OCI-LY7 (cell line): ENCODE results near the gene ZFP36L1. TPM values are rescaled to one million over a fixed set of nuclear protein-coding genes. Genes with fewer than 3 reads are reported as not detected.
A peak's percentile ranks its signal among the peaks of the same experiment; 100 is the strongest.

Experiments used
- BruUV-seq: library from RNA; stranded (reverse); fragments of 400-500 nt; replicated peaks from 2 replicates; lab custom pipeline; 2021; lab: Mats Ljungman, UMichigan
- CTCF ChIA-PET: fragments of 300-600 bp; sonication (Branson Sonifier 250); formaldehyde crosslinking; loops from one replicate; lab custom pipeline; 2022; ENCODE audit warnings: antibody characterized with exemption; ENCODE audit not compliant: unreplicated experiment; lab: Charles Lee
- POLR2A ChIA-PET: fragments of 300-600 bp; sonication (Branson Sonifier 250); formaldehyde crosslinking; loops from one replicate; lab custom pipeline; 2022; ENCODE audit warnings: antibody characterized with exemption; lab: Charles Lee
- DNase-seq: peaks from one replicate; pipeline ENCODE4 v3.0.0-alpha.2; 2015; ENCODE audit warnings: low spot score
- H2AFZ ChIP-seq: fragments of 200-600 bp; sonication (generic), shearing (Covaris generic); 2 replicates; pipeline ENCODE4 v1.6.1; 2014; ENCODE audit warnings: mild to moderate bottlenecking, antibody characterized with exemption, low read length, moderate library complexity
- H3K27ac ChIP-seq: fragments of 200-600 bp; sonication (generic); 2 replicates; pipeline ENCODE4 v1.5.1; 2014; ENCODE audit warnings: mixed run types, low read depth, mild to moderate bottlenecking, moderate library complexity, low read length, inconsistent platforms; ENCODE audit not compliant: poor library complexity, severe bottlenecking
- H3K36me3 ChIP-seq: fragments of 200-600 bp; sonication (generic); 2 replicates; pipeline ENCODE4 v1.6.1; 2014; ENCODE audit warnings: mild to moderate bottlenecking, antibody characterized with exemption, low read length, moderate library complexity, mixed read lengths; ENCODE audit not compliant: insufficient read depth
- H3K4me1 ChIP-seq: fragments of 200-600 bp; sonication (generic); 2 replicates; pipeline ENCODE4 v1.5.1; 2014; ENCODE audit warnings: mild to moderate bottlenecking, low read length; ENCODE audit not compliant: insufficient read depth, poor library complexity, severe bottlenecking
- H3K4me2 ChIP-seq: fragments of 200-600 bp; sonication (generic); 2 replicates; pipeline ENCODE4 v1.6.1; 2014; ENCODE audit warnings: mild to moderate bottlenecking, low read length
- H3K4me3 ChIP-seq: fragments of 200-600 bp; sonication (generic); 2 replicates; pipeline ENCODE4 v1.5.1; 2014; ENCODE audit warnings: mild to moderate bottlenecking, low read depth, low read length; ENCODE audit not compliant: poor library complexity, severe bottlenecking
- H3K79me2 ChIP-seq: fragments of 200-600 bp; sonication (generic); 2 replicates; pipeline ENCODE4 v1.6.1; 2016; ENCODE audit warnings: low read depth, mild to moderate bottlenecking, low read length, moderate library complexity, mixed read lengths; ENCODE audit not compliant: insufficient read depth
- H3K9me2 ChIP-seq: fragments of 200-600 bp; sonication (generic); 2 replicates; pipeline ENCODE4 v1.6.1; 2016; ENCODE audit warnings: mild to moderate bottlenecking, low read length, mixed read lengths; ENCODE audit not compliant: insufficient read depth
- H3K9me3 ChIP-seq: fragments of 200-600 bp; sonication (generic); 2 replicates; pipeline ENCODE4 v1.6.1; 2014; ENCODE audit warnings: mild to moderate bottlenecking, mixed run types, low read length, mixed read lengths
- H4K20me1 ChIP-seq: fragments of 200-600 bp; sonication (generic); 2 replicates; pipeline ENCODE4 v1.6.1; 2014; ENCODE audit warnings: mild to moderate bottlenecking, antibody characterized with exemption, low read length, moderate library complexity, mixed read lengths; ENCODE audit not compliant: insufficient read depth
- CTCF ChIP-seq: fragments of 200-600 bp; sonication (generic); conservative IDR thresholded peaks from 2 replicates; pipeline ENCODE4 v1.5.1; 2014; ENCODE audit warnings: mild to moderate bottlenecking, antibody characterized with exemption, low read length, moderate library complexity, mixed read lengths
- EZH2phosphoT487 ChIP-seq: fragments of 200-600 bp; sonication (generic); IDR thresholded peaks from 2 replicates; pipeline ENCODE4 v1.6.1; 2018; ENCODE audit warnings: low read depth, borderline replicate concordance, mild to moderate bottlenecking, mixed run types, antibody characterized with exemption, low read length, moderate library complexity, mixed read lengths
- intact Hi-C: fragments of 100-400 bp; cut with micrococcal nuclease; formaldehyde crosslinking; loops from one replicate; pipeline ENCODE4 v1.10.0; 2022; ENCODE audit not compliant: unreplicated experiment
- total RNA-seq, 2 experiments: library from RNA; depleted of rRNA in 1 of 2; stranded (reverse); fragments of >200 nt in 1 of 2; shearing (Covaris generic) in 1 of 2; gene quantifications; 2 replicates each; pipeline ENCODE4 v1.2.3, GENCODE V29; 2014 to 2022

Gene ZFP36L1
- total RNA-seq, 2 experiments from 2014 or later: 24.2 to 57.0 TPM

GRCh38 chr14:68747393-68747792 is 45.5 kb downstream of the ZFP36L1 start:
- Histone ChIP-seq H3K9me3 (no peaks in the 10 kb centered on the region), H4K20me1 (no peaks in the 10 kb centered on the region), H3K4me3 (no peak overlapping the region), H3K27ac (no peak overlapping the region), H3K4me1 (peaks cover 10% of the 10 kb centered on the region), H3K4me2 (no peak overlapping the region), H2AFZ (no peak overlapping the region), H3K9me2 (no peaks in the 10 kb centered on the region), H3K79me2 (no peaks in the 10 kb centered on the region), H3K36me3 (no peaks in the 10 kb centered on the region)
- intact Hi-C loops: no loop called here
- ChIA-PET POLR2A (no interaction called here), CTCF (no interaction called here)
- no peak for DNase-seq
- BruUV-seq: no TSS peak
- TF ChIP-seq EZH2phosphoT487 (no peak), CTCF (no peak)

- no TSS peak for BruUV-seq
- CTCF ChIA-PET: no interaction called here
- Histone ChIP-seq H3K36me3 (no peaks in the 10 kb centered on the region), H3K9me2 (no peaks in the 10 kb centered on the region), H3K79me2 (no peaks in the 10 kb centered on the region), H3K9me3 (peaks cover 5% of the 10 kb centered on the region; the same call in 1 of the 2 replicates), H3K4me1 (peaks cover 25% of the 10 kb centered on the region), H2AFZ (no peak overlapping the region), H3K4me2 (no peak overlapping the region), H3K4me3 (no peak overlapping the region), H3K27ac (no peak overlapping the region), H4K20me1 (no peaks in the 10 kb centered on the region)
- POLR2A ChIA-PET: interaction anchor here (1.5 kb wide), 1 partner anchor 12 kb away, joined by 6 read pairs; no protein-coding TSS in a partner anchor
- TF ChIP-seq CTCF (no peak), EZH2phosphoT487 (no peak)
- intact Hi-C loops: no loop called here
- no peak for DNase-seq
Measured at GRCh38 chr14:68744613-68745012, 48.3 kb downstream of the ZFP36L1 start.

GRCh38 chr14:68741839-68742470 is 50.9 kb downstream of the ZFP36L1 start:
- no TSS peak for BruUV-seq
- peaks cover 5% of the 10 kb centered on the region; the same call in 1 of the 2 replicates for H3K9me3 ChIP-seq
- H4K20me1 ChIP-seq: no peaks in the 10 kb centered on the region
- ChIA-PET CTCF (no interaction called here), POLR2A (interaction anchor here (0.7 kb wide), 1 partner anchor 712 kb away, joined by 3 read pairs; no protein-coding TSS in a partner anchor)
- peak overlapping the region; percentile 36 for H3K4me2 ChIP-seq
- no peaks in the 10 kb centered on the region for H3K36me3 ChIP-seq
- peak; percentile 87 for DNase-seq
- H3K4me1 ChIP-seq: peaks cover 30% of the 10 kb centered on the region
- H2AFZ ChIP-seq: no peak overlapping the region
- H3K27ac ChIP-seq: no peak overlapping the region
- H3K4me3 ChIP-seq: peak overlapping the region; percentile 4
- H3K9me2 ChIP-seq: no peaks in the 10 kb centered on the region
- H3K79me2 ChIP-seq: no peaks in the 10 kb centered on the region
- intact Hi-C loops: no loop called here
- TF ChIP-seq EZH2phosphoT487: no peak
- no peak for TF ChIP-seq CTCF
